ENCODE measurements around the gene NIF3L1.

GRCh38 chr2:200922439-200922838 lies 33.3 kb downstream of the NIF3L1 start:
- no peak for TF ChIP-seq CTCF (IDR thresholded peaks at IDR 0.05)
- no peak for TF ChIP-seq POLR2A (IDR thresholded peaks at IDR 0.05)
